HG03066 (cell line): Measurements from ENCODE around the gene MCHR1.
"Not testable (repeated sequence)": the region's sequence is repeated elsewhere in the genome, so short reads cannot be mapped to it uniquely, and the experiment has no call there.

Experiments used
- ATAC-seq: cut with Tn5 transposase; IDR thresholded peaks from one replicate; pipeline ENCODE4 v1.9.1; 2021; ENCODE audit warnings: low read depth; ENCODE audit not compliant: unreplicated experiment

MCHR1 gene

DNA sequence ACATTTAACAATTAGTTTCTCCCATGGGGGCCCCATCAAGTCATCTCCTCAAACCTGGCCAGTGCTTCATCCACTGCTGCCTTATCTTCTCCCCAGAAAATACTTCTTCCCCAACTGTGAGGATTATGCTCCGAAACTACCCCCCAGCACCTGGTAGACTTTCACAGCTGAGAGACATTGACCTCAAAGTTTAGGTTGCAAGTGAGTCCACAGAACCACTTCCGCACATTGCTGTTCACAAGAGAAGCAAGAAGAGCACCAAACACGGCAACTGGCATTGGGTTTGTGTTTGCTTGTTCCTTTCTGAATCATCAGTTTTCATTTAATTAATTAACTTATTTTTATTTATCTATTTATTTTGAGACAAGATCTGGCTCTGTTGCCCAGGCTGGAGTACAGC is 6.1 kb downstream of the MCHR1 start:
- ATAC-seq = no peak

DNA sequence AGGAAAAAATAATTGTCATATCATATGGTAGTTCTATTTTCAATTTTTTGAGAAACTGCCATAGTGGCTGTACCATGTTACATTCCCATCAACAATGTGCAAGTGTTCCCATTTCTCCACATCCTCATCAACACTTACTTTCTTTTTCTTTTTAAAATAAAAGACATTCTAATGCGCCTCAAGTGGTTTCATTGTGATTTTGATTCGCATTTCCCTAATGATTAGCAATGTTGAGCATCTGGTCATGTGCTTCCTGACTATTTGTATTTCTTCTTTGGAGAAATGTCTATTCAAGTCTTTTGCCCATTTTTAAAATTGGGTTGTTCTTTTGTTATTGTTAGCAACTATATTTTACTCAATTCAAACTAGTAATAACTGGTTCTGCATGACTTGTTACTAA is 8.4 kb downstream of the MCHR1 start:
- ATAC-seq = no peak

DNA sequence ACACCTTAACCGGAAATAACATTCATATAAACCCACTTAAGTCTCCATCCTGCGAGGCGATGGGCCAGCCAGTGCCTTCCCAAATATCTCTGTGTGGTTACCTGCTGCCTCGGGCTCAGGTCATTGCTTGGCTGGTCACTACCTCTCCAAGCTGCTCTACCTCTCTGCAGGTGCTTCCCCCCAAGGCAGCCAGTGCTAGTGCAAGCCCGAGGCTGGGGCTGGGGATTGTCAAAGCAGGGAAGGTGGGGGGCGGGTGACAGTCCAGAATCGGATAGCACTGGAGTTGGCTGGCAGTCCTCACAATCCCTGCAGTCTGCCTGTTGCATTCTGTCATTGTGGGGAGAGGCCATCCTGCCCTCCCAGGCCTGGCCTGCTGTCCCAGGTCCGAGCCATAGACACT is 11.1 kb downstream of the MCHR1 start:
- ATAC-seq = no peak

DNA sequence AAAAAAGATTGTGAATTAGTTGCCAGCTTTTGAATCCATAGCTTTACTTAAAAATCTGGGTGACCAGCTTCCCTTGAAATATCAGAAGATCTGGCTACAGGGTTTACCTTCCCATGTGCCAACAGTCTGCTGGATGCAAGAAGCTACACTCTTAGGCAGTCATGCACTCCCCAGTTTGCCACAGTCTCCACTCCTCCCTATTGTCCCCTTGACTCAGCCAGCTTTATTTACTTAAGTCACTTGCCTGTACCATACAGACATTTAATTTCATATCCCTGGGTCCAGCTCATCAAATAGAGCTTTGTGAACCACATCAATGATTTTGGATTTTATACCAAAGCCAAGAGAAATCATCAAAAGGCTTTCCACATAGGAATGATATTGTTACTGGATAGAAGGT is 12.2 kb downstream of the MCHR1 start:
- ATAC-seq = no peak

- ATAC-seq = no peak
Observed at GRCh38 chr22:40694411-40694810, 15.1 kb downstream of the MCHR1 start.

DNA sequence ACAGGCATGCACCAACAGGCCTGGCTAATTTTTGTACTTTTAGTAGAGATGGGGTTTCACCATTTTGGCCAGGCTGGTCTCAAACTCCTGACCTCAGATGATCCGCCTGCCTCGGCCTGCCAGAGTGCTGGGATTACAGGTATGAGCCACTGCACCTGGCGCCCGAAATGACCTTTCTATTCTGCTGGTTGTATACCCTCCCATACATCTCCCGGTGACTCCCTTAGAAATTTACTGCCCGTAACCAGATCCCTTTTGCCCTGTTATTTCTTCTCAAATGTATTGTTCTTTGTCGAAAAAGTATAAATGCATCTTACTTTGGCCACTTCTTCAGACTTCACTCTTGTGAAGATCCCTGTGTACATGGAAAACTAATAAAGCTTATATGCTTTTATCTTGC is 22.0 kb downstream of the MCHR1 start:
- no peak for ATAC-seq

GRCh38 chr22:40703174-40703573 is 23.9 kb downstream of the MCHR1 start:
- no peak for ATAC-seq

DNA sequence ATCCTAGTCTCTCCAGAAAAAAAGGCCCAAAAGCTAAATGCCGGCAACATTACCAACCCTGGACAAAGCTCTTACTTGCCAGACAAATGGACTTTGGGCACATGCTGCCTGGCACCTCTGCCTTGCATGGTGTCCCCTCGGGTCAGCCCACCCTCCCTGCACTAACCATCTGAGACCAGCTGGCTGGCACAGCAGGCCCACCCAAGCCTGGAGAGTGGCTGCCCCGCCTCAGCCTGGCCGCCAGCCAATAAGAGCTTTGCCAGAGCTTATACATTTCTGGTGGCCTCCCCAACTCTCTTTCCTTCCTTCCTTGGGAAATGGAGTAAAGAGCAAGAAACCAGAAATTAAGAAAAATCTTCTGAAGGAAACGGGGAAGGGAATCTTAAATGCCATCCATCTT is 24.5 kb downstream of the MCHR1 start:
- ATAC-seq = no peak

- no peak for ATAC-seq
Observed at GRCh38 chr22:40705918-40706682, 26.8 kb downstream of the MCHR1 start.

GRCh38 chr22:40707154-40707553 is 27.9 kb downstream of the MCHR1 start:
- no peak for ATAC-seq

DNA sequence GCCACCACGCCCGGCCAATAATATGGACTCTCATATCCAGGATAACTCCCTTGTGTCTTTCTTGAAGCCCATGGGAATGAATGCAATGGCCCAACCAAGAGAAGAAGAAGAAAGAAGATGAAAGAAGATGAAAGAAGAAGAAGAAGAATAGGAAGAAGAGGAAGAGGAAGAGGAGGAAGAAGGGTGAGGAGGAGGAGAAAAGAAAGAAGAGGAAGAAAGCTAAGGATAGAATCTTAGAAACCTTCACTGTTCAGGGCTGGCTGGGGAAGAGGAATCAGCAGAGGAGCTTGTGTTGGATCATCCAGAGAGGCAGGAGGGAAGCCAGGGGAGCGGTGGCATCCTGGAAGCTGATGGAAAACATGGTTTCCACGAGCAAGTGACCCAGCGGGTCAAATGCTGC is 28.9 kb downstream of the MCHR1 start:
- no peak for ATAC-seq

DNA sequence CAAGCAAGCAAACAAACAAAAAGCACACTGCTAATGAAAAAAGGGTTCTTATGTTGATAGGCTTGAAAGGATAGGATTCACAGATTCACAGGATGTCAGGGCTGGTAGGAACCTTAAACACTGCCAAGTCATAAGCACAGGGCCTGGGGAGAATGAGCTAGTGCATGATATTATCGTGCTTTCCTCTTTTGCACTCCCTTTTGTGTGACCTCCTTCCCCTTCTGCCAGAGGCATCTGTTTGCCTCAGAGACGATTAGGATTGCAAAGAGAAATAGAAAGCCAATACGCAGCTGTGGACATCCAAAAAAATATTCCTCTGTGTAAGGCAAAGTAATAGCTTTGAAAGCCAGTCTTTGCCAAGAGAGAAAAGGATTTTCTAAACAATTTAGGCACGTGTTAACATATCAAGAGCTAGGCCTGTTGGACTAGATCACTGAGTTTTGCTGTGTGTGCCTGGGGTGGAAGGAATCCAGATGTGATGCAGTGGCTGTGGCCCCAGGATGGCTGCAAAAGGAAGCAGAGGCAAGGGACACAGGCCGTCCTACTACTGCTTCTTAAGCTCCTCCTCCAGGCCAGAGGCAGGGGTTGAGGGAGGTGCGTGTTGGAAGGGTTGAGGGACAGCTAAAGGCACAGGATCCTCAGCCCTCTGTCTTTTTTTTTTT is 30.6 kb downstream of the MCHR1 start:
- no peak for ATAC-seq

DNA sequence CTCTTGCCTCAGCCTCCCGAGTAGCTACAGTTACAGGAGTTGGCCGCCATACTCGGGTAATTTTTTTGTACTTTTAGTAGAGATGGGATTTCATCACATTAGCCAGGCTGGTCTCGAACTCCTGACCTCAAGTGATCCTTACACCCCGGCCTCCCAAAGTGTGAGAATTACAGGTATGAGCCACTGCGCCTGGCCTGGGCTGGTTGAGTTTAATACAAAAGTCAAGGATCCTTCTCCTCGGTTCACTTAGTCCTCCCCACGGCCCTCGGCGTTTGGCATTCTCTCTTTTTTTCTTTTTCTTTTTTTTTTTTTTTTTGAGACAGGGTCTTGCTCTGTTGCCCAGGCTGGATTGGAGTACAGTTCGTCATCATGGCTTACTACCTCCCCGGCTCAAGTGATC is 33.0 kb downstream of the MCHR1 start:
- ATAC-seq = no peak

DNA sequence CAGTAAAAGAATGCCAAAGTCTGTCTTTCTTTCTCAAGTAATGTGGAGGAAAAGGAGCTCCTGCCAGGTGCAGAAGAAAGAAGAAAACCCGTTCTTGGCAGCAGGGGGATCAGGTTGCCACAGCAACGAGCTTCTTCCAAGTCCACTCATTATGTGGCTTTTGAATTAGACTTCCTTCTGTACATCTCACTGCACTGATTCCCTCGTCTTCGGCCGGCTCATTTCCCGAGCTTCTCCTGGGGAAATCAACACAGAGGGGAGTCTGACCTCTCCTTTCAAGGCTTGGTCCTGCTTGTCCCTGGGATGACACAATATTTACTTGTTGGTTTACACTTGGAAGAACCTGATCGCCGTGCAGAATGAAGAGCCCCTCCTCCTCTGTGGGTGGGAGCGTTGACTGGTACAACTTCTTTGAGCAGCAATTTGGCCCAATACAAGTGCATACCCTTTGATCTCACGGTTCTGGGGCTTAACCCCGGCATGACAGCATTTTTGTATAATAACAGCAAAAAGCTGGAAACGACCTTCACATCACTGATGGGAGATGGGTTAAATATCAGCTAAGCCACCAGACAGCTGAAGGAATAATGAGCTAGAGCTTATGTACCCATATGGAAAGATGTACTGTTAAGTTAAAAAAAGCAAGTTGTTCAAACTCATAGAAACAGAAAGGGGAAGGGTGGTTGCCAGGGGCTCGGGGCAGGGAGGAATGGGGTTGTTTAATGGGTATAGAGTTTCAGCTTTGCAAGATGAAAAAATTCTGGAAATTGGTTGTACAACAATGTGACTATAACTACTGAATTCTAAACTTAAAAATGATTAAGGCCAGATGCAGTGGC is 35.4 kb downstream of the MCHR1 start:
- no peak for ATAC-seq

DNA sequence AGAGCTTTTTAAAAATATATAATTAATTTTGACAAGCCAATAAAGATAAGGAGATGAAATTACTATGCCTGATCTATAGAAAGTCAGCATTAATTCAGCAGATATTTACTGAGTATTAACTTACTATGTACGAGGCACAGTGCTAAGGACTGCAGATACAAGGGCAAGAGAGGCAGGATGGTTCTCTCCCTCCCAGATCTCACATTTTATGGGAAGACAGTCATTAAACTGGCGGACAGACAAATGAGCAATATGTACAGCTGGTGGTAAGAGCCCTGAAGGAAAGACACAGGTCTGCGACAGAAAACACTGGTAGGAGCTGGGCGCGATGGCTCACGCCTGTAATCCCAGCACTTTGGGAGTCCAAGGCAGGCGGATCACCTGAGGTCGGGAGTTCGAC is 36.8 kb downstream of the MCHR1 start:
- no peak for ATAC-seq

DNA sequence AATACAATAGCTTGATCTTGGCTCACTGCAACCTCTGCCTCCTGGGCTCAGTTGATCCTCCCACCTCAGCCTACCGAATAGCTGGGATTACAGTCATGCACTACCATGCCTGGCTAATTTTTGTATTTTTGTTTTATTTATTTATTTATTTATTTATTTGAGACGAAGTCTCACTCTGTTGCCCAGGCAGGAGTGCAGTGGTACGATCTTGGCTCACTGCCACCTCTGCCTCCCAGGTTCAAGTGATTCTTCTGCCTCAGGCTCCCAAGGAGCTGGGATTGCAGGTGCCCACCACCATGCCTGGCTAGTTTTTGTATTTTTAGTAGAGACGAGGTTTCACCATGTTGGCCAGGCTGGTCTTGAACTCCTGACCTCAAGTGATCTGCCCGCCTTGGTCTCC is 38.4 kb downstream of the MCHR1 start:
- ATAC-seq = not testable (repeated sequence)

DNA sequence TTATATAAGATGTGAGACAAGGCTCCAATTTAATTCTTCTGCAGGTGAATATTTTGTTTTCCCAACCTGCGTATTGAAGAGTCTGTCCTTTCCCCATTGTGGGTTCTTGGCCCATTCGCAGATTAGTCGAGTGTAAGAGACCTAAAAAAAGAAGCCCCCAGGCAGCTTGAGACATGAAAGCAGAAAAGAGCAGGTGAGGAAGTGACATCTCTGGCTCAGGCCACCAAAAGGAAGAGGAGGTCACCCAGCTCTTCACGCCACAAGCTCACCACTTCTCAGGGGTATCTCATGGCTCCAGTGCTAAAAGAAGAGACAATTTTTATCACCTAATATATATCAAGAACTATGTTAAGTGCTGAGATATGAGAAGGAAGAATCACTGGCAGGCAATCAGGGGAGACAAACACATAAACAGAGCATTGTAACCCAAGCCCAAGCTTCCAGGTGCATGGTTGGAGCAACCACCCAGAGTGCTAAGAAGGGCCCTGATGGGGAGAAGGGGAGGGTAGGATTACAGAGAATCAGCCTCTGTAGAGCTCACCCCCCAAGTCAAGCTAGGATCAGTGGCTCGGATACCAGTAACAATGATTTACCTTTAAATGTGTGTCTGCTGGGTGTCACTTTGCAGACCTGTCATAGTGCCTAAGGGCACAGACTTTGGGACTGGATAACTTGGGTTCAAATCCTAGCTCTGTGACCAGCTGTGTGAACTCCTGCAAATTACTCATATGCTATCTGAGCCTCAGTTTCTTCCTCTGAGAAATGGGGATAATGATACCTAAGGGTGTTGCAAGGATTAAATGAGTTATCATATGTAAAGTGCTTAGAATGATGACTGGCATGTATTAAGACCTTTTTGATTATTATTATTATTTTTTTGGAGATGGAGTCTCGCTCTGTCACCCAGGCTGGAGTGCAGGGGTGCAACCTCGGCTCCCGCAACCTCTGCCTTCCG is 39.2 kb downstream of the MCHR1 start:
- no peak for ATAC-seq

- no peak for ATAC-seq
Observed at GRCh38 chr22:40719599-40719998, 40.3 kb downstream of the MCHR1 start.

- not testable (repeated sequence) for ATAC-seq
Observed at GRCh38 chr22:40720156-40720537, 40.9 kb downstream of the MCHR1 start.

DNA sequence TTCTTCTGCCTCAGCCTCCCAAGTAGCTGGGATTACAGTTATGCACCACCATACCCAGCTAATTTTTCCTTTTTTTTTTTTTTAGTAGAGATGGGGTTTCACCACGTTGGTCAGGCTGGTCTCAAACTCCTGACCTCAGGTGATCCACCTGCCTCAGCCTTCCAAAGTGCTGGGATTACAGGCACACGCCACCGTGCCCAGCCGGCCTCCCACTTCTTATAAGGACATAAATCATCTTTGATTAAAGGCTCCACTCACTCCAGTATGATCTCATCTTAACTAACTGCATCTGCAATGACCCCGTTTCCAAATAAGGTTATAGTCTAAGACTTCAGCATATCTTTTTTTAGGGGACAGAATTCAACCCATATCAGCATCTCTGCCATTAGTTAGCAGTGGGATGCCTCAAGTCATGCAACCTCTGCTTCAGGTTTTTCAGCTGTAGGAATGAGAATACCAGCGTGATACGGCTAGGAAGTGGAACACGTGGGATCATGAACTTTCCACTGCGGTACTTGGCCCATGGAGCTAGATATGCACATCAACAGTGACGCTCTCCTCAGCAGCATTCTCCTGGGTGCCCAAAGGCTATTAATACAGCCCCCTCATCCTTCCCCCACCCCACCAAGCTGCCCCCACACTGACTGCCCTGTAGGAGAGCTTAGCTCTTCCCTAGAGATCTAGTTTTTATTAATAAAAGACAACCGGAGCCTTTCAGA is 41.4 kb downstream of the MCHR1 start:
- no peak for ATAC-seq
